NCI-H2227 (cell line): ENCODE results near the gene NECAB2.
"Not testable (repeated sequence)": the region's sequence is repeated elsewhere in the genome, so short reads cannot be mapped to it uniquely, and the experiment has no call there.

Experiments used
- DNase-seq: peaks from one replicate; lab custom pipeline; 2025; ENCODE audit not compliant: unreplicated experiment; lab: John Stamatoyannopoulos, UW

Gene NECAB2

GRCh38 chr16:83935858-83936255 is 32.2 kb upstream of the NECAB2 start:
- DNase-seq, result no peak

GRCh38 chr16:83936581-83937165 is 31.4 kb upstream of the NECAB2 start:
- DNase-seq, result no peak

- DNase-seq, result no peak
These were observed 30.8 kb upstream of the NECAB2 start for GRCh38 chr16:83937267-83937666.

GRCh38 chr16:83937922-83938885 is 29.8 kb upstream of the NECAB2 start:
- DNase-seq, result no peak

GRCh38 chr16:83939266-83939855 is 28.7 kb upstream of the NECAB2 start:
- DNase-seq, result no peak

GRCh38 chr16:83940119-83940518 is 27.9 kb upstream of the NECAB2 start:
- no peak for DNase-seq

- no peak for DNase-seq
These were observed 27.2 kb upstream of the NECAB2 start for GRCh38 chr16:83940630-83941378.

- not testable (repeated sequence) for DNase-seq
These were observed 26.5 kb upstream of the NECAB2 start for GRCh38 chr16:83941546-83941945.

- DNase-seq, result no peak
These were observed 26.0 kb upstream of the NECAB2 start for GRCh38 chr16:83942074-83942473.

GRCh38 chr16:83942815-83943515 is 25.1 kb upstream of the NECAB2 start:
- no peak for DNase-seq

- no peak for DNase-seq
These were observed 24.5 kb upstream of the NECAB2 start for GRCh38 chr16:83943516-83944050.

GRCh38 chr16:83945587-83945986 is 22.5 kb upstream of the NECAB2 start:
- DNase-seq, result no peak

GRCh38 chr16:83946154-83946780 is 21.8 kb upstream of the NECAB2 start:
- no peak for DNase-seq

GRCh38 chr16:83946781-83947566 is 21.1 kb upstream of the NECAB2 start:
- DNase-seq, result no peak

GRCh38 chr16:83947642-83948234 is 20.3 kb upstream of the NECAB2 start:
- DNase-seq, result no peak

GRCh38 chr16:83948914-83949723 is 18.9 kb upstream of the NECAB2 start:
- DNase-seq, result no peak

- DNase-seq, result no peak
These were observed 18.4 kb upstream of the NECAB2 start for GRCh38 chr16:83949724-83950001.

GRCh38 chr16:83950862-83951399 is 17.1 kb upstream of the NECAB2 start:
- DNase-seq, result not testable (repeated sequence)
